ENCODE results near the gene NFKBIL1.
"Not testable (repeated sequence)": the region's sequence is repeated elsewhere in the genome, so short reads cannot be mapped to it uniquely, and the experiment has no call there.

Gene NFKBIL1

DNA sequence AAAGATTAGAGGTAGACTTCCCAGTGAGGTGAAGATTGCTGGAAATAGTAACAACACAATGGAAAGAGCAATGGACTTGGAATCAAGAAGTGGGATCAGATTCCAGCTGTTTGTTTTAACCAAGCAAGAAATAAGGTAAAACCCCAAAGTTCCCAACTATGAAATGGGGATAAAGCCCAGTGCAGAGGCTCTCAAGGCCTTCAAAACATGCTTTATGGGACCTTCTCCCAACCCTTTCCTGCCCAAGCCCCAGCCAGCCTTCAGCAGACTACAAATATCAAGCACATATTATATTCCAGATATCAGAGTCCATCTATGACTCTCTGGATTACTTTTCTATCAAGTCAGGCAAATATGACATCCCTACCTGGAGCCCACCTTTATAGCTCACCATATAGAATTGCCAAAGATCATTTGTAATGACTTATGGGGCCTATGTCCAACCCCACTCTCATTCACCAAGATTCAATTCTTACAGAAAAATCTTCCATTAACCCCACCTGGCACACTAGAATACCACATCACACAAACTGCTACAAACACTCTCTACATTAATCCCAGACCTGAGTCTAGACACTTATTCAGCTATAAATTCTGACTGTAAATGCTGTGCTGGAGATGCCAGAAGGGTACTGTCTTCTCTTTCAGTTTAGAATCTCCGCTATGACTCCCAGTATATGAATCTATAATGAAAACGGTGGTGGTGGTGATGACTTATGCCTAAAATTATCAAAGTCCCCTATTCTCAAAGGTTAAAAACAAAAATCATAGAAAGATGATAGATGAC is 11.7 kb upstream of the NFKBIL1 start:
- DNase-seq, result no peak

- no peak for DNase-seq
Observed at GRCh38 chr6:31538805-31539400, 8.5 kb upstream of the NFKBIL1 start.

DNA sequence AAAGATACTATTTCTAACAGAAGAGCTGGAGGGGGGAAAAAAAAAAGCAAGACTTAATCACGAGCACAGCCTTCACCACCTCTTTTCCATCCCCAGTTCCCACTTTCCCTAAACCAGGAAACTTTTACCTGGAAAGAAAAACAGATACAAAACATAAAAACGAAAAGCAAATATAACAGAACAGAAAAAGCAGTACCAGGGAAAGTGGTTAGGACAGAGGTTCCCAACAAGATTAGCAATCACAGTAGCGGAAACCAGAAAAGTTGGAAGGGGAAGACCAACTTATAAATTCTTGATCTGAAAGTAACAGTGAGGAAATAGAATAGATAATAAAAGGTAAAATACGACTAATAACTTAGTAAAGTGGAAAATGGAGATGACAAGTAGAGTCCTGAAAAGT is 6.8 kb upstream of the NFKBIL1 start:
- no peak for DNase-seq

DNA sequence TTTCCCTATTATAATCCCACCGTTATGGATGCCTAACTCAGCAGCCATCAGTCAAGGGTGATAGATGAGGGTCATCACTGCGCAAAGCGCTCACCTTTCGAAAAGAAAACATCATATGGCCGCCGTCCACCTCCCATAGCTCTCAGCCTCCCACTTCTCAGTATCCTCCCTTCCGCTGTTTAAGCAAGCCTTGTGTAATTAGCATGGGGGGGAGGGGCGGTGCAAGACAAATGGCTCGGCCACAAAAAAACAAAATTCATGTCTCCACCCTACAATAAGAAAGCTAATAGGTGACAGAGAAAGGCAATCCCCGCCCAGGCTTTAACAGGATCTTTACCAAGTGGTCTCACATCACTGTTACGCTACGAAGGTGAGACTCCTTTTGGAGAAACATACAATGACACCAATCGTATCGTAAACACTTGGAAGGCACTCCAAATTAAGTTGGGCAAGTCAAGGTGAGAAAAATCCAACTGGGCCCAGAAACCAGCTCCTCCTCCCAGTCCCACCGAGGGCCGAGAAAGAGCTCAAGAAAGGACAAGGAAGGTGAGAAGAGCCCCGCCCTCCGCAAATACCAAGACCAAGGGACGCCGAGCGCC is 6.2 kb upstream of the NFKBIL1 start:
- DNase-seq, result peak; percentile 49 to 83 (median 67)

GRCh38 chr6:31541658-31542521 is 5.5 kb upstream of the NFKBIL1 start, which contains the start of gene DDX39B:
Gene DDX39B, minus strand, starts transcription at chr6:31542003. Its CDS starts 1,471 bp downstream, at chr6:31540532.
- DNase-seq, result peak; percentile 96 to 99 (median 97)

DNA sequence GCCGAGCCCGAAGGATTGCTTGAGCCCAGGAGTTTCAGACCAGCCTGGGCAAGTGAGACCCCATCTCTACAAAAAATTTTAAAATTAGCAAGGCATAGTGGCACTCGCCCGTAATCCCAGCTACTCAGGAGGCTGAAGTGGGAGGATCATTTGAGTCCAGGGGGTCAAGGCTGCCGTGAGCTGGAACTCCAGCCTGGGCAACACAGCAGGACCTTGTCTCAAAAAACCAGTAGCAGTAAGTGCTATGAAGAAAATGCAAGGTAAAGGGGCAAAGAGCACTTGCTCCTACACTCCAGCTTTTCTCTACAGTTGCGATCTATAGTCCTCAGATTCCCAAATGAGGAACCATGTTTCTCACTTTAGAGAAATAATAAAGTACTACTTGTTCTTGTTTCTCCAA is 3.8 kb upstream of the NFKBIL1 start:
- DNase-seq, result no peak

- DNase-seq, result no peak
Observed at GRCh38 chr6:31544676-31545075, 2.7 kb upstream of the NFKBIL1 start.

GRCh38 chr6:31545291-31545690 is 2.1 kb upstream of the NFKBIL1 start:
- no peak for DNase-seq

DNA sequence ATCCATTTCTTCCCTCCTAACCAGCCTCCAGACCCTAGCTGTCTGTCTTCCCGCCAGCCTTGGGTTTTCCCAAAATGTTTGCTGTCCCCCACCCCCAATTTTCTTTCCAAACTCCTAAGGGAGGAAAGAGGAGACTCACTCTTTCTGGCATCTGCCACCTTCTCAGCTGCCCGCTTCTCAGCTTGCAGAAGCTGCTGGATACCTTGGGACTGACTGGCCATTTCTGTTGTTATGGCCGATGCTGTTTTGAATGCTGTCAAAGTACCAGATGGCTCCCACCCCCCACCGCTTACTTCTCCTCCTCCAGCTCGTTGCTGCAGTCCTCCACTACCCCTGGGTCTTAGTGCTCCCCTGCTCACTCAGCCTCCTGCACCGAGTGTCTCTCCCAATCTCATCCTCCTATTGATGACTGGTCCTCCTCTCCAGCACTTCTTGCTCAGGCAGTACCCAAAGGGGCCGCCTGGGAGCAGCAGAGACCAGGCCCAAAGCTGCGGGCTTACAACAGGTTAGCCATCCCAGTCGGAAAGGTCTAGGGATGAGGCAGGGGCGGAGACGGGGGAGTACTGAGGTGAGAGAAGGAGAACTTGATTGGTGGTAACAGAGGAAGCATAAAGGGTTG is 960 bp upstream of the NFKBIL1 start, which contains the start of gene ATP6V1G2:
Gene ATP6V1G2, minus strand, starts transcription at position 270 of the 619 bp plus-strand sequence. Its CDS starts 49 bp downstream, at position 221.
- peak; percentile 87 to 95 (median 89) for DNase-seq

DNA sequence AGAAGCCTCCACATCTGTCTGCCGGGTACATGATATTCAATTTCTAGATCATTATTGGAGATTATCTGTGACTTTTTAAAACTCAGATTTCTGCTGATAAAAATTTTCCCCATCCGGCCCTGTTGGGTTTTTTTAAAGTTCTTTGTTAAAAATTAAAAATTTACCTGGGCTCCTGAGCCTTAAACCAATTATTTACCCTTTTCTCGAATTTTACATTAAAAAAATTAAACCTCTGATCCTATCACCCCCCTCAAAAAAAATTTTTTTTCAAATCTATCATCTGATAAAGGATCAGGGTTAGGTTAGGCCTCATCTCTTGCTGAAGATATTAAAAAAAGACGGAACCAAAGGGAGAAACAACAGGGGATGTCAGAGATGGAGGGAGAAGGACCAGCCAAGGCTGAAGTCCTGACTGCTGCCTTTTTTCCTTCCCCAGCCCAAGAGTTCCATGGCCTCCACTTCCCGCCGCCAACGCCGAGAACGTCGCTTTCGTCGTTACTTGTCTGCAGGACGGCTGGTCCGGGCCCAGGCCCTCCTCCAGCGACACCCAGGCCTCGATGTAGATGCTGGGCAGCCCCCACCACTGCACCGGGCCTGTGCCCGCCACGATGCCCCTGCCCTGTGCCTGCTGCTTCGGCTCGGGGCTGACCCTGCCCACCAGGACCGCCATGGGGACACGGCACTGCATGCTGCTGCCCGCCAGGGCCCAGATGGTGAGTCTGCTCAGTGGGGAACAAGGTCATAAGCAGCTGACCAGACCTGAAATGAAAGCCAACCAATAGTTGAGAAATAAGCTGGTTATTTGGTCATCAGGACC is 527 bp downstream of the NFKBIL1 start:
- DNase-seq, result no peak

- DNase-seq, result no peak
Observed at GRCh38 chr6:31548544-31548873, 1.1 kb downstream of the NFKBIL1 start.

DNA sequence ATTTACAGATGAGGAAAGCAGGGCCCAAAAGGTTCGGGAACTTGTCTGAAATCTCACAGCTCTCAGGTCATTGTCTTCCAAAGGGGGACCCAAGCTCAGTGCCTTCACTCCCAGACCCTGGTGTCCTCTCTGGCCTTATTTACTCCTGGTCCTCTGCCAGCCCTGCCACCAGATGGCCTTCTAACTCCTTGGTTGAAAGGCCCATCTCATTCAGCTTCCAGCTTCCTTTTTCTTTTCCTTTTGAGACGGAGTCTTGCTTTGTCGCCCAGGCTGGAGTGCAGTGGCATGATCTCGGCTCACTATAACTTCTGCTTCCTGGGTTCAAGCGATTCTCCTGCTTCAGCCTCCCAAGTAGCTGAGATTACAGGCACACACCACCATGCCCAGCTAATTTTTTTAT is 4.0 kb downstream of the NFKBIL1 start:
- not testable (repeated sequence) for DNase-seq

- no peak for DNase-seq
Observed at GRCh38 chr6:31556307-31556706, 8.9 kb downstream of the NFKBIL1 start.

- DNase-seq, result no peak
Observed at GRCh38 chr6:31557443-31558317, 10.3 kb downstream of the NFKBIL1 start.

DNA sequence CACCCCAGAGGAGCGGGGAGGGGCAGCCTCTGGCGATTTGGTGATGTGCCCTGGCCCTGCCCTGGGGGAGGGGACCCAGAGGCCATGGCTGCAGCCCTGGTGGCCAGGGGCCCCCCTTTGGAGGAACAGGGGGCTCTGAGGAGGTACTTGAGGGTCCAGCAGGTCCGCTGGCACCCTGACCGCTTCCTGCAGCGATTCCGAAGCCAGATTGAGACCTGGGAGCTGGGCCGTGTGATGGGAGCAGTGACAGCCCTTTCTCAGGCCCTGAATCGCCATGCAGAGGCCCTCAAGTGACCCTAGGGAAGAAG is 10.9 kb downstream of the NFKBIL1 start:
- DNase-seq, result no peak

GRCh38 chr6:31558631-31559500 is 11.5 kb downstream of the NFKBIL1 start:
- DNase-seq, result no peak

DNA sequence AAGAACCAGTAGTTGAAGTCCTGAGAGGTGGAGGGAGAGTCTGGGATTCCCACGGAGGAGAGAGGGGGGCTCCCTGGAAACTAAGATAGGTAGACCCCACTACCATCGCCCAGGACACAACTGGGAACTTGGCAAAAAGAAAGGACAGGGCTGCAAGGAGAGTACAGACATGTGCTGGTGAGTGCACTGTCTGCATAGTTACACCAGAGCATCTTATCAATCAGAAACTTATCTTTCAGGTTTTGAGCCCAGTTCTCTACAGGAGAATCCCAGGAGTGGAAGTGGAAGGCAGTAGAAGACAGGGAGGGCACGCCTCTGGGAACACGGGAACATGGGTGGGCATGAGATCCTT is 12.2 kb downstream of the NFKBIL1 start:
- DNase-seq, result no peak

GRCh38 chr6:31559958-31560696 is 12.7 kb downstream of the NFKBIL1 start:
- DNase-seq, result no peak

DNA sequence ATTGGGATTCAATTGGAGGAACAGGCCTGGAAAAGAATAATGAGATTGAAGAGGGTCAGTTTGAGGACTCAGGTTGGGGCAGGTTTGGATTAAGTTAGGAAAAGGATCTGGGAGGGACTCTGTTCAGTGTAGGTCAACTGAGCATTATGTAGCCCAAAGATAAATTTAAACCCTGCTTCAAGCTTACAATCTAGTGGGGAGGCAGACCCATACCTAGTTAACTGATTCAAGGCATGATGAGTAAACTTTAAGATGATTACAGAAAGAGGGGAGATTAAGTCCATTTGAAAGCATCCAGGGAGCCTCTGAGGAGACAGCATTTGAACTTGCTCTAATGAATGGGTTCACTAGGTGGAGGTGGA is 13.3 kb downstream of the NFKBIL1 start:
- DNase-seq, result no peak
